ENCODE measurements around the gene CAPNS1. TPM values are rescaled to one million over a fixed set of nuclear protein-coding genes. Genes with fewer than 3 reads are reported as not detected.

CAPNS1 gene
- total and polyA plus RNA-seq, 5 donors from 2014 or later = 105 to 262 (median 152) TPM

- peaks cover 34% of the 10 kb centered on the region for H3K36me3 Mint-ChIP-seq
- peaks cover 8 to 18% (median 15%) of the 10 kb centered on the region in 4 donors for H3K4me1 Mint-ChIP-seq
- peaks cover 39% of the 10 kb centered on the region for H3K36me3 ChIP-seq (ENCODE audit: control insufficient read depth, insufficient read depth, low read length)
These were observed 2.6 kb downstream of the CAPNS1 start for GRCh38 chr19:36142496-36142895.

GRCh38 chr19:36144624-36145023 is 4.8 kb downstream of the CAPNS1 start:
- Mint-ChIP-seq H3K27me3 (no peaks in the 10 kb centered on the region), H3K36me3 (peaks cover 45% of the 10 kb centered on the region)

More at GRCh38 chr19:36142496-36142895, 2.6 kb downstream of the CAPNS1 start:
- Histone ChIP-seq H3K4me1 (ENCODE audit: control insufficient read depth, insufficient read depth, low read length, poor library complexity, severe bottlenecking) (peaks cover 18% of the 10 kb centered on the region), H3K27me3 (ENCODE audit: control insufficient read depth, insufficient read depth, low read length) (no peaks in the 10 kb centered on the region), H3K4me3 (ENCODE audit: low read depth, low read length) (no peak overlapping the region), H3K27ac (ENCODE audit: insufficient read depth, low read length, poor library complexity, severe bottlenecking) (no peak overlapping the region), H3K9me3 (ENCODE audit: control insufficient read depth in 2 of 2, low read length in 2 of 2) (no peaks in the 10 kb centered on the region)
- H3K9me3 Mint-ChIP-seq = peaks cover 0 to 4% (median 0%) of the 10 kb centered on the region in 7 donors
- peak overlapping the region in 1 of 3 donors; percentile 89 for H3K27ac Mint-ChIP-seq
- H3K4me3 Mint-ChIP-seq = peak overlapping the region in 3 of 4 donors; percentile 44 to 72 (median 48)
- H3K27me3 Mint-ChIP-seq = no peaks in the 10 kb centered on the region
- ATAC-seq (ENCODE audit: low read depth in 2 of 2) = no peak
- no peak for DNase-seq

GRCh38 chr19:36149673-36150406 is 10.0 kb downstream of the CAPNS1 start:
- peaks cover 0 to under 1% (median 0%) of the 10 kb centered on the region in 7 donors for H3K9me3 Mint-ChIP-seq
- H3K27me3 Mint-ChIP-seq = no peaks in the 10 kb centered on the region
- H3K4me1 Mint-ChIP-seq = peaks cover 0 to 6% (median 5%) of the 10 kb centered on the region in 4 donors
- no peaks in the 10 kb centered on the region for H3K27me3 ChIP-seq (ENCODE audit: control insufficient read depth, insufficient read depth, low read length)
- no peak overlapping the region for H3K4me3 Mint-ChIP-seq
- ATAC-seq (ENCODE audit: low read depth in 2 of 2) (no peak), DNase-seq (no peak)
- peaks cover 51% of the 10 kb centered on the region for H3K36me3 ChIP-seq (ENCODE audit: control insufficient read depth, insufficient read depth, low read length)
- H3K36me3 Mint-ChIP-seq = peaks cover 39% of the 10 kb centered on the region
- H3K27ac ChIP-seq (ENCODE audit: insufficient read depth, low read length, poor library complexity, severe bottlenecking) = no peak overlapping the region
- no peaks in the 10 kb centered on the region for H3K4me1 ChIP-seq (ENCODE audit: control insufficient read depth, insufficient read depth, low read length, poor library complexity, severe bottlenecking)
- H3K9me3 ChIP-seq (ENCODE audit: control insufficient read depth in 2 of 2, low read length in 2 of 2) = no peaks in the 10 kb centered on the region
- H3K27ac Mint-ChIP-seq = peak overlapping the region; percentile 20 to 70 (median 38)
- no peak overlapping the region for H3K4me3 ChIP-seq (ENCODE audit: low read depth, low read length)

More at GRCh38 chr19:36144624-36145023, 4.8 kb downstream of the CAPNS1 start:
- DNase-seq (no peak), ATAC-seq (ENCODE audit: low read depth in 2 of 2) (no peak)
- peaks cover 0 to 4% (median 0%) of the 10 kb centered on the region in 7 donors for H3K9me3 Mint-ChIP-seq
- H3K27ac Mint-ChIP-seq = no peak overlapping the region
- no peak overlapping the region for H3K4me3 ChIP-seq (ENCODE audit: low read depth, low read length)
- H3K4me1 ChIP-seq (ENCODE audit: control insufficient read depth, insufficient read depth, low read length, poor library complexity, severe bottlenecking) = peaks cover 13% of the 10 kb centered on the region
- H3K9me3 ChIP-seq (ENCODE audit: control insufficient read depth in 2 of 2, low read length in 2 of 2) = no peaks in the 10 kb centered on the region
- no peak overlapping the region for H3K27ac ChIP-seq (ENCODE audit: insufficient read depth, low read length, poor library complexity, severe bottlenecking)
- peaks cover 55% of the 10 kb centered on the region for H3K36me3 ChIP-seq (ENCODE audit: control insufficient read depth, insufficient read depth, low read length)
- H3K27me3 ChIP-seq (ENCODE audit: control insufficient read depth, insufficient read depth, low read length) = no peaks in the 10 kb centered on the region
- H3K4me3 Mint-ChIP-seq = no peak overlapping the region
- H3K4me1 Mint-ChIP-seq = peaks cover 8 to 19% (median 14%) of the 10 kb centered on the region in 4 donors

- no peak overlapping the region for H3K27ac ChIP-seq (ENCODE audit: insufficient read depth, low read length, poor library complexity, severe bottlenecking)
- Mint-ChIP-seq H3K4me3 (no peak overlapping the region), H3K4me1 (peaks cover 0 to 6% (median 5%) of the 10 kb centered on the region in 4 donors), H3K9me3 (no peaks in the 10 kb centered on the region), H3K36me3 (peaks cover 35% of the 10 kb centered on the region), H3K27me3 (no peaks in the 10 kb centered on the region), H3K27ac (peak overlapping the region in 1 of 3 donors; percentile 40)
- ATAC-seq (ENCODE audit: low read depth in 2 of 2) = no peak
- H3K27me3 ChIP-seq (ENCODE audit: control insufficient read depth, insufficient read depth, low read length) = no peaks in the 10 kb centered on the region
- H3K36me3 ChIP-seq (ENCODE audit: control insufficient read depth, insufficient read depth, low read length) = peaks cover 45% of the 10 kb centered on the region
- H3K4me3 ChIP-seq (ENCODE audit: low read depth, low read length) = no peak overlapping the region
- no peaks in the 10 kb centered on the region for H3K9me3 ChIP-seq (ENCODE audit: control insufficient read depth in 2 of 2, low read length in 2 of 2)
- no peaks in the 10 kb centered on the region for H3K4me1 ChIP-seq (ENCODE audit: control insufficient read depth, insufficient read depth, low read length, poor library complexity, severe bottlenecking)
- DNase-seq = no peak
These were observed 10.7 kb downstream of the CAPNS1 start for GRCh38 chr19:36150586-36150985.

GRCh38 chr19:36151144-36152018 is 11.5 kb downstream of the CAPNS1 start:
- no peak overlapping the region for H3K27ac Mint-ChIP-seq

GRCh38 chr19:36152019-36152351 is 12.1 kb downstream of the CAPNS1 start:
- Histone ChIP-seq H3K36me3 (ENCODE audit: control insufficient read depth, insufficient read depth, low read length) (peaks cover 31% of the 10 kb centered on the region), H3K4me1 (ENCODE audit: control insufficient read depth, insufficient read depth, low read length, poor library complexity, severe bottlenecking) (no peaks in the 10 kb centered on the region), H3K27ac (ENCODE audit: insufficient read depth, low read length, poor library complexity, severe bottlenecking) (no peak overlapping the region), H3K27me3 (ENCODE audit: control insufficient read depth, insufficient read depth, low read length) (no peaks in the 10 kb centered on the region), H3K9me3 (ENCODE audit: control insufficient read depth in 2 of 2, low read length in 2 of 2) (no peaks in the 10 kb centered on the region), H3K4me3 (ENCODE audit: low read depth, low read length) (no peak overlapping the region)
- no peaks in the 10 kb centered on the region for H3K9me3 Mint-ChIP-seq
- ATAC-seq (ENCODE audit: low read depth in 2 of 2) (no peak), DNase-seq (no peak)
- peaks cover 0 to 9% (median 4%) of the 10 kb centered on the region in 4 donors for H3K4me1 Mint-ChIP-seq
- H3K27me3 Mint-ChIP-seq = no peaks in the 10 kb centered on the region
- H3K4me3 Mint-ChIP-seq = no peak overlapping the region
- H3K36me3 Mint-ChIP-seq = peaks cover 27% of the 10 kb centered on the region
- H3K27ac Mint-ChIP-seq = no peak overlapping the region

More at GRCh38 chr19:36151144-36152018, 11.5 kb downstream of the CAPNS1 start:
- no peaks in the 10 kb centered on the region for H3K27me3 Mint-ChIP-seq
- H3K4me3 Mint-ChIP-seq = peak overlapping the region in 1 of 4 donors; percentile 38
- H3K9me3 ChIP-seq (ENCODE audit: control insufficient read depth in 2 of 2, low read length in 2 of 2) = no peaks in the 10 kb centered on the region
- H3K36me3 Mint-ChIP-seq = peaks cover 31% of the 10 kb centered on the region
- no peak for DNase-seq
- no peak overlapping the region for H3K27ac ChIP-seq (ENCODE audit: insufficient read depth, low read length, poor library complexity, severe bottlenecking)
- H3K4me1 Mint-ChIP-seq = peaks cover 0 to 9% (median 5%) of the 10 kb centered on the region in 4 donors
- no peak overlapping the region for H3K4me3 ChIP-seq (ENCODE audit: low read depth, low read length)
- H3K4me1 ChIP-seq (ENCODE audit: control insufficient read depth, insufficient read depth, low read length, poor library complexity, severe bottlenecking) = no peaks in the 10 kb centered on the region
- ATAC-seq (ENCODE audit: low read depth in 2 of 2) = no peak
- peaks cover 37% of the 10 kb centered on the region for H3K36me3 ChIP-seq (ENCODE audit: control insufficient read depth, insufficient read depth, low read length)
- no peaks in the 10 kb centered on the region for H3K27me3 ChIP-seq (ENCODE audit: control insufficient read depth, insufficient read depth, low read length)
- H3K9me3 Mint-ChIP-seq = no peaks in the 10 kb centered on the region

GRCh38 chr19:36152352-36153091 is 12.7 kb downstream of the CAPNS1 start, which contains the start of gene COX7A1:
Gene COX7A1 (minus strand): TSS chr19:36152447. CDS start chr19:36152407, 40 bp downstream.
- no peak within 1 kb of the TSS for H3K4me3 ChIP-seq (ENCODE audit: low read depth, low read length)
- DNase-seq = no peak
- no peaks in the 10 kb centered on the region for H3K9me3 Mint-ChIP-seq
- no peak within 1 kb of the TSS for H3K27ac ChIP-seq (ENCODE audit: insufficient read depth, low read length, poor library complexity, severe bottlenecking)
- H3K27me3 ChIP-seq (ENCODE audit: control insufficient read depth, insufficient read depth, low read length) = no peaks in the 10 kb centered on the region
- peaks cover 24% of the 10 kb centered on the region for H3K36me3 Mint-ChIP-seq
- no peaks in the 10 kb centered on the region for H3K9me3 ChIP-seq (ENCODE audit: control insufficient read depth in 2 of 2, low read length in 2 of 2)
- H3K4me3 Mint-ChIP-seq = peak within 1 kb of the TSS in 1 of 4 donors; percentile 38
- no peaks in the 10 kb centered on the region for H3K4me1 ChIP-seq (ENCODE audit: control insufficient read depth, insufficient read depth, low read length, poor library complexity, severe bottlenecking)
- ATAC-seq (ENCODE audit: low read depth in 2 of 2) = no peak
- H3K27me3 Mint-ChIP-seq = no peaks in the 10 kb centered on the region
- H3K36me3 ChIP-seq (ENCODE audit: control insufficient read depth, insufficient read depth, low read length) = peaks cover 29% of the 10 kb centered on the region
- no peak within 1 kb of the TSS for H3K27ac Mint-ChIP-seq
- H3K4me1 Mint-ChIP-seq = peaks cover 0 to 9% (median 4%) of the 10 kb centered on the region in 4 donors

All from CD4-positive, CD25-positive, alpha-beta regulatory T cell (primary cell).